ENCODE data around the gene CCER1.
A peak's percentile ranks its signal among the peaks of the same experiment; 100 is the strongest.

Gene CCER1

GRCh38 chr12:90965204-90965603 lies 10.2 kb upstream of the CCER1 start:
- DNase-seq (ENCODE audit: low spot score), result no peak

DNA sequence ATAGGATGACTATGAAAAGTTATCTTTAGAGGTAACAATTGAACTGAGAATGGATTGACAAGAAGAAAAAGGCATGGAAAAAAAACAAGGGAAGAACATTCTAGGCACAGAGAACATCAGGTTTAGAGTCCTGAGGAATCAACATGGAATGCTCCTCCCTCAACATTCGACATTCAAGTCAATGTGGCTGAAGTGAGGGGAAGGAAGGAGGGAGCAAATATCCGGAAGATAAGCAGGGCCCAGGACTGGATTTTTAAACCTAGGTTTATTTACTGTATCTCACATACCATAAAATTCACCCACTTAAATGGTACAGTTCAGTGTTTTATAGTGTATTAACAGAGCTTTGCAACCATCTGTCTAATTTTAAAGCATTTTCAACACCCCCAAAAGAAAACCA lies 9.6 kb upstream of the CCER1 start:
- DNase-seq (ENCODE audit: low spot score), result no peak

DNA sequence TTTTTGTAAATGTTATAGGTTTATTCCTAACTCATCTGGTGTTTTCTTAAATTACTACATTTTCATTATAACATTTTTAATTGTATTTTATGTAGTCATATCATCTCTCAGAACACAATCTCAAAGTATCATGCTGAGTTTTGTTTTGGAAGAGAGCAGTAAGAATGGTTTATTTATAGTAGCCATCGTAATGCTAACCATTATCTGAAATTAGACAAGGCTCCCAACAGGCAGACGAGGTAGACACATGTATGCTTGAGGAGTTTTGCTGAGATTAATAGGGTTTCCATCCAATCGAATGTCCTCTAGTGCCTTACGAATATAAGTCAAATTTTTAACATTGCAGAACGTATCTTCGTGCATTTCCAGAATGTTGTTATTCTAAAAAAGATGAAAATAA lies 9.0 kb upstream of the CCER1 start:
- DNase-seq (ENCODE audit: low spot score), result no peak

- DNase-seq (ENCODE audit: low spot score), result no peak
Measured at GRCh38 chr12:90961154-90961553, 6.2 kb upstream of the CCER1 start.

- DNase-seq (ENCODE audit: low spot score), result peak; percentile 49
Measured at GRCh38 chr12:90959538-90960139, 4.7 kb upstream of the CCER1 start.

DNA sequence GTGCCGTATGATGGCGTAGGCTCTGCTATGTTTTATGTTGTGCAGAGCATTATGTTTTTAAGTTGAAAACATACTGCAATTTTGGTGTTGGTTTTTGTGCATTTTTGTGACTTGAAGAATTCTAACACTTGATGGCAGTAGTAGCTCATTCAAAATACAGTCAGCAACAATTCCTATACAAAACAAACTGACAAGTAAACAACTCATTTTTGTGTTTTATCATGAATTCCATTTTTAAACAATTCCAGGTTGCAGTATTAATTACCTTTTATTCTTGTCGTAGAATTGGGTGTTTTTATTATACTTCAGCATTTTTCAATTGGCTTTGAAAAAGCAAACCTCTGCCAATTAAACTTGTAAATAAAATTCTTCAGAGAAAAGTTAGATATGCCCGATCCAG lies 4.1 kb upstream of the CCER1 start:
- DNase-seq (ENCODE audit: low spot score), result peak; percentile 34

- no peak for DNase-seq (ENCODE audit: low spot score)
Measured at GRCh38 chr12:90958347-90958746, 3.4 kb upstream of the CCER1 start.

GRCh38 chr12:90954428-90954827 lies 548 bp downstream of the CCER1 start:
- no peak for DNase-seq (ENCODE audit: low spot score)

- DNase-seq (ENCODE audit: low spot score), result no peak
Measured at GRCh38 chr12:90953956-90954421, 987 bp downstream of the CCER1 start.

GRCh38 chr12:90951432-90952105 lies 3.4 kb downstream of the CCER1 start:
- DNase-seq (ENCODE audit: low spot score), result no peak

DNA sequence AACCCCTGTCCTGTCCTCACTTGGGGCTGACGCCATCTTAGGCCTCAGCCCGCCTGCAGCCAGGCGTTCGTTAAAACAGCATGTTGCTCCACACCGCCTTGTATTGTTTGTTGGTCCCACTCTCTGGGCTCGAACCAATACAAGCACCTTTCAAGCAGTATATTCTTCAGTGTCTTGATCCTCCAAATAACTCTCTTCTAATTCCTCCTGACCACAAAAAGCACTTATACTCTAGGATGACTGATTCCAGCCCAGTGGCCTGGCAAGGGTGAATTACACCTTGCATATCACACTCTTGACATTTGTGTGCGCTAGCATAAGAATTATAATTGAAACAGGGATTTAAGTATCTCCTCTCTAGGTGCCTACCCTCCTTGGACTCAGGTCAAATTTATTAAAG lies 7.1 kb downstream of the CCER1 start:
- no peak for DNase-seq (ENCODE audit: low spot score)

- peak; percentile 22 for DNase-seq (ENCODE audit: low spot score)
Measured at GRCh38 chr12:90945070-90945649, 9.8 kb downstream of the CCER1 start.

DNA sequence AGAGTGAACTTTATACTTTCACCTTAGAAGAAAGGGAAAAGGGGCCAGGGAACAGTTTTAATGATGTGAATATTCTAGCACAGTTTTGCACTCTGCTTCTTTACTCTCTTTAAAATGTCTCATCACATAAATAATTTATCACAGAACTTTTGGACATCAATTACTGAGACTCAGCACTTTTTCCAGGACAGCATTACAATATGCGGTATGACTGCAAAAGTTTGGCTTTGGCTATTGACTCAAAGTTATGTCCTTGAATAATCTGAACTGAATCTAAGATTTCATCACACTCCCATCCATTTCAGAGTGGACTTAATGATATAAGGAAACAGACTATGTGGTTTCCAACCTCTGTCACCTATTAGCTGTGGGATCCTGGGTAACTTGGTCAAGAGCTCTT lies 11.7 kb downstream of the CCER1 start:
- DNase-seq (ENCODE audit: low spot score), result no peak

DNA sequence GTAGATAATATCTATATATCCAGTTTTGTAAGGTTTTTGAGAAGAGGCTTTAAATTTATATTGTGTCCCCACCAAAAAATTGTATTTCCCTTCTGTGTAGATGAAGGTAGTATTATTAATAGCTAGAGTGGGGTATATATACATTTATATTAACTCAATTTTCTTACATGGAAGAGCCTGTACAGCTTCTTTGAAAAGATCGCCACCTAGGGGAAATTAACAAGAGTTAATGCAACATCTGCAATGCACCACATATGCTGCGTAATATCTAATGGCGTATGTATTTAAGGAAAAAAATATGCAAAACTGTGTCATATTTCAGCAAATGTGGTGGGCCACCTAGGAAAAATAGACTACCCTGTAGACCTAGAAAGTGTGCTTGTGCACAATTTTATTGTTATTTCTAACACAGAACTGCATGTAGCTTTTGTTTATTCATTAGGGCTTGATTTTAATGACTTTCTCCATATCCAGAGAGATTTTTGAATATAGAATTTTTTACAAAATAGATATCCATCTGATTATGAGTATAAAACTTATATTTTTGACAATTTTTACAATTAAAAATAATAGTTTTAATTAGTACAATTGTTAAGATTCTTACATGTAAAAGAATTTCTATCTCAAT lies 14.0 kb downstream of the CCER1 start:
- DNase-seq (ENCODE audit: low spot score), result peak; percentile 56

- DNase-seq (ENCODE audit: low spot score), result no peak
Measured at GRCh38 chr12:90939382-90939781, 15.6 kb downstream of the CCER1 start.

DNA sequence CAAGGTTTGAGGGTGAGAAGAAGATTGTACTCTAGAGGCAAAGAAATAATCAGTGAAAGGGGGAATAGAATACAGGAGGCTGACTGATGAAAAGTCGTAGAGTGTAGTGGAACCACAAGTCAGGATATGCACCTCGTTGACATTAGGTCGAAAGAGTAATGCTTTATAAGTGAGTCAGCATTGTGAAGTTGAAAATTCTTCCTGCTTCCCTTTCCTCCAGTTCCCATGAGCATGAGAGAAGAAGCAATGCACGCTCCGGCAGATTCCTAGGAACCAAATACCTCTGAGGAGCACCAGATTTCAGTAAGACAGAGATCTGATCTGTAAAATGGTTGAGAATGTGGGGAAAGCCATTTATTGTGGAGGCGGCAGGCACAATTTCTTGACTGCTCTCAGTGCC lies 16.5 kb downstream of the CCER1 start:
- DNase-seq (ENCODE audit: low spot score), result peak; percentile 22

- no peak for DNase-seq (ENCODE audit: low spot score)
Measured at GRCh38 chr12:90937651-90938050, 17.3 kb downstream of the CCER1 start.

DNA sequence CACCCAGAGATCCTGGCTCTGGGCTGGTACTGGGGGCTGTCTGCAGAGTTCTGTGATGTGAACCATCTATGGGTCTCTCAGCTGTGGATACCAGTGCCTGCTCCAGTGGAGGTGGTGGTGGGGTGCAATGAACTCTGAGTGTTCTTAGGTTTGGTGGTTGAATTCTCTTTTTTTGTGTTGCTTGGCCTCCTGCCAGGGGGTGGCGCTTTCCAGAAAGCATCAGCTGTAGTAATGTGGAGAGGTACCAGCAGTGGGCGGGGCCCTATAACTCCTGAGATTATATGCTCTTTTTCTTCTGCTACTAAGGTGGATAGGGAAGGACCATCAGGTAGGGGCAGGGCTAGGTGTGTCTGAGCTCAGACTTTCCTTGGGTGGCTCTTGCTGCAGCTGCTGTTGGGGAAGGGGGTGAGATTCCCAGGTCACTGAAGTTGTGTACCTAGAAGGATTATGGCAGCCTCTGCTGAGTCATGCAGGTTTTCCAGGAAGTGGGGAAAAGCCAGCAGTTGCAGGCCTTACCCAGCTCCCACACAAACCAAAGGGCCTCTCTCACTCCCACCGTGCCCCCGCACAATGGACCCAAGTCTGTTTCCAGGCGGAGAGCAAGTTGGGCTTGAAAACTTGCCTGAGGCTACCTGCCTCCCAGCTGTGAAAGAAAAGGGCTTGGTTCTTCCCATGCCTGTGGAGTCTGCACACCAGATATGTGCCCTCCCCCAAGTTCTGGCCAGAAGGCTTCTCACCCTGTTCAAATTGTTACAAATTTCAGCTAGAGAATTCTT lies 18.6 kb downstream of the CCER1 start:
- no peak for DNase-seq (ENCODE audit: low spot score)

- DNase-seq (ENCODE audit: low spot score), result no peak
Measured at GRCh38 chr12:90925562-90925961, 29.4 kb downstream of the CCER1 start.

- DNase-seq (ENCODE audit: low spot score), result no peak
Measured at GRCh38 chr12:90924406-90924805, 30.6 kb downstream of the CCER1 start.

- peak; percentile 40 for DNase-seq (ENCODE audit: low spot score)
Measured at GRCh38 chr12:90922145-90922627, 32.8 kb downstream of the CCER1 start.

- DNase-seq (ENCODE audit: low spot score), result no peak
Measured at GRCh38 chr12:90921536-90921935, 33.4 kb downstream of the CCER1 start.

All from AG08395 (cell line).